ENCODE measurements around the gene MSLN. TPM values are rescaled to one million over a fixed set of nuclear protein-coding genes. Genes with fewer than 3 reads are reported as not detected.

Gene MSLN
- total RNA-seq, 6 experiments from 2014 or later = 0.17 to 0.61 (median 0.36) TPM

DNA sequence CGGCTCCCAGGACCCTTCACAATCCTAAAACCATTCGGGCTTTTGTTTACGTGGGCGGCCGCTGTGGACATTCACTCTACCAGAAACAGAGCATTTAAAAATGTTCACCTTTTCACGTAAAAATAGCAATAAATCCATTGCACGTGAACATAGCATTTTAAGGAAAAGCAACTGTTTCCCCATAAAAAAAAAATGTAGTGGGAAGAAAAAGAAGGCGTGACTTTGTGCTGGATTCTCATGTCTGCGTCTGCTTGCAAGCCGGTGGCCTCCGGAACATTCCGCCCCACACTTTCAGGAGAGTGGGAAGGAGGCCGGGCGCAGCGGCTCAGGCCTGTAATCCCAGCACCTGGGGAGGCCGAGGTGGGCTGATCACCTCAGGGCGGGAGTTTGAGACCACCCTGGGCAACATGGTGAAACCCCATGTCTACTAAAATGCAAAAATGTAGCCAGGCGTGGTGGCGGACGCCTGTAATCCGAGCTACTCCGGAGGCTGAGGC lies 53.4 kb downstream of the MSLN start:
- peaks cover 1% of the 10 kb centered on the region; the same call in 1 of the 2 replicates for H3K27me3 Mint-ChIP-seq (ENCODE audit: insufficient read depth)
- H3K27ac Mint-ChIP-seq = peak overlapping the region; percentile 60; the same call in 1 of the 2 replicates
- H3K4me3 Mint-ChIP-seq = peak overlapping the region; percentile 74
- peaks cover 22% of the 10 kb centered on the region for H3K4me1 Mint-ChIP-seq (ENCODE audit: low read depth)
- no peaks in the 10 kb centered on the region for H3K9me3 Mint-ChIP-seq
- TF ChIP-seq, protein P1, sequence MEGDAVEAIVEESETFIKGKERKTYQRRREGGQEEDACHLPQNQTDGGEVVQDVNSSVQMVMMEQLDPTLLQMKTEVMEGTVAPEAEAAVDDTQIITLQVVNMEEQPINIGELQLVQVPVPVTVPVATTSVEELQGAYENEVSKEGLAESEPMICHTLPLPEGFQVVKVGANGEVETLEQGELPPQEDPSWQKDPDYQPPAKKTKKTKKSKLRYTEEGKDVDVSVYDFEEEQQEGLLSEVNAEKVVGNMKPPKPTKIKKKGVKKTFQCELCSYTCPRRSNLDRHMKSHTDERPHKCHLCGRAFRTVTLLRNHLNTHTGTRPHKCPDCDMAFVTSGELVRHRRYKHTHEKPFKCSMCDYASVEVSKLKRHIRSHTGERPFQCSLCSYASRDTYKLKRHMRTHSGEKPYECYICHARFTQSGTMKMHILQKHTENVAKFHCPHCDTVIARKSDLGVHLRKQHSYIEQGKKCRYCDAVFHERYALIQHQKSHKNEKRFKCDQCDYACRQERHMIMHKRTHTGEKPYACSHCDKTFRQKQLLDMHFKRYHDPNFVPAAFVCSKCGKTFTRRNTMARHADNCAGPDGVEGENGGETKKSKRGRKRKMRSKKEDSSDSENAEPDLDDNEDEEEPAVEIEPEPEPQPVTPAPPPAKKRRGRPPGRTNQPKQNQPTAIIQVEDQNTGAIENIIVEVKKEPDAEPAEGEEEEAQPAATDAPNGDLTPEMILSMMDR (IDR thresholded peaks at IDR 0.05) = peak; percentile 43
- no peaks in the 10 kb centered on the region for H3K36me3 Mint-ChIP-seq (ENCODE audit: low read depth)
- peak; percentile 2 for DNase-seq

DNA sequence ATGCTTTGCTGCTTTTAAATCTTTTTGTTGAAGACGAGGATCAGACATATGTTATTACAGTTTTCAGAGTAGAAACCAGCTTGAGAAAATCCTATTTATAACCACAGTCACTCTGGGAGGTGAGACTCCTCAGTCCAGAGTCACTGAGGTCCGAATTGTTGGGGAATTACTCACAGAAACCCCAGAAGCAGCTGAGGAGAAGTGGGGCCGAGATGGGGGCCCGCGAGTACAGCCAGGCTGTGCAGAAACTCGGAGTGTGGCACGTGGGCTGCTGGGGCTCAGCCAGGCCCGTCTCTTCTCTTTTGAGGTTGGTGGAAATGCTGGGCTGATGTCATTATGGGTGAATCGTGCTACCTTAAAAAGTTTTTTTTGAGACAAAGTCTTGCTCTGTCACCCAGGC lies 54.4 kb downstream of the MSLN start:
- H3K36me3 Mint-ChIP-seq (ENCODE audit: low read depth) = no peaks in the 10 kb centered on the region
- TF ChIP-seq, protein P1 (IDR thresholded peaks at IDR 0.05) = no peak
- H3K4me1 Mint-ChIP-seq (ENCODE audit: low read depth) = peaks cover 22% of the 10 kb centered on the region
- peak overlapping the region; percentile 49 for H3K4me3 Mint-ChIP-seq
- H3K27ac Mint-ChIP-seq = peak overlapping the region; percentile 77
- peak; percentile 84 for DNase-seq
- no peaks in the 10 kb centered on the region for H3K9me3 Mint-ChIP-seq
- peaks cover 2% of the 10 kb centered on the region; the same call in 1 of the 2 replicates for H3K27me3 Mint-ChIP-seq (ENCODE audit: insufficient read depth)

DNA sequence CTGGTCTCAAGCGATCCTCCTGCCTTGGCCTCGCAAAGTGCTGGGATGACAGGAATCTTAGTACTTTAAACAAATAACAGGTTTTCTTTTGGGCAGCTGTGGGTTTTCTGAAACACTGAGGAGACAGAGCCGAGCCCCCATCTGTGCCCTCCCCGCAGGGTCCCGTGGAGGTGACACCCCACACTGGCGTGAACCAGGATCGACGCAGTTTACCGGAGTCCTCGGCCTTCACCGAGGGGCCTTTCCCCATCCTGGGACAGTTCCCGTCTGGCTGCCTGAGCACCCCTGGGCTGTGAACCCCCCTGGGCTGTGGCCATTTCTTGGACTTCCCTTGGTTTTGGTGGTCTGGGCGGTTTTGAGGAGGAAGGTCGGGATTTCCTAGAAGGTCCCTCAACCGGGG lies 55.3 kb downstream of the MSLN start:
- no peak for DNase-seq
- H3K27me3 Mint-ChIP-seq (ENCODE audit: insufficient read depth) = peaks cover 2% of the 10 kb centered on the region; the same call in 1 of the 2 replicates
- H3K4me3 Mint-ChIP-seq = no peak overlapping the region
- TF ChIP-seq, protein P1 (IDR thresholded peaks at IDR 0.05) = no peak
- H3K36me3 Mint-ChIP-seq (ENCODE audit: low read depth) = no peaks in the 10 kb centered on the region
- H3K27ac Mint-ChIP-seq = no peak overlapping the region
- H3K4me1 Mint-ChIP-seq (ENCODE audit: low read depth) = peaks cover 22% of the 10 kb centered on the region
- no peaks in the 10 kb centered on the region for H3K9me3 Mint-ChIP-seq

DNA sequence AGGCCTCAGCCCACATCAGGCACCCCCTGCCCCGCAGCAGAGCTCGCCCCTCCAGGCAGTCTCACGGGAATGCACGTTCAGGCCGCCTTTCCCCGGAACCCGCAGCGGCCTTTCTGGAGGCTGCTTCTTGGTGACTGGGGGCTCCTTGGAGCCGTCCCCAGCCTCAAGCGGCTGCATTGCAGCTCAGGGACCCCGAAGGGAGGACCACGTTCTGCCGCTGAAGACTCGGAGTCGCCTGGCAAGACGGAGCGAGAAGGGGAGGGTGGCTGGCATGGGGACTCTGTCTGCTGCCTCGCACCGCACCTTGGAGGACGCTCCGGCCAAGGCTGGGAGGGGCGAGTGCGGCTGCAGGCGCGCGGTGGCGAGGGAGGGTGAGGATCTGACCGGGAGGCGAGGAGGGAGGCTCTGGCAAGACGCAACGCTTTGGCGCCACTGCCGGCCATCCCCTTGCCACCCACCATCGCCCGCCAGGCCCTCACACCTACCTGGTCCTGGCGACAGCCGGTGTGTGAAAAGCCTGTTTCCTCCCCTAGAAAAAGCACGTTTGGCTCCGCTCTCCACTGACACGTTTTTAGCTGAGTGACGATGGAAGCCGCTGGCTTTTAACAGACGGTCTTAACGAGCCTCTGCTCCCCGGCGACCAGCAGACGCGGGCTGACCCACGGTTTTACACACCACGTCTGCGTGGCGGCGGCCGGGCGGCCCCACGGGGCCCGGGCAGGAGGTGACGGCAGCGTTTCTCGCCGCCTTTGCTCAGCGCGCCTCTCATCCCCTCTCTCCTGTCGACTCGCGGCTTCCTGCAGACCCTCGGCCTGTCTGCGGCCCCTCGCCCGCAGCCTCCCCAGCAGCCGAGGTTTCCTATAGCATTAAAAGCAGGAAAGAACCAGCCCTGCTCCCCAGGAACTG lies 56.7 kb downstream of the MSLN start:
- H3K27ac Mint-ChIP-seq = no peak overlapping the region
- no peak for DNase-seq
- H3K9me3 Mint-ChIP-seq = no peaks in the 10 kb centered on the region
- peaks cover 3% of the 10 kb centered on the region; the same call in 1 of the 2 replicates for H3K27me3 Mint-ChIP-seq (ENCODE audit: insufficient read depth)
- H3K4me1 Mint-ChIP-seq (ENCODE audit: low read depth) = peaks cover 22% of the 10 kb centered on the region
- TF ChIP-seq, protein P1 (IDR thresholded peaks at IDR 0.05) = no peak
- H3K4me3 Mint-ChIP-seq = no peak overlapping the region
- no peaks in the 10 kb centered on the region for H3K36me3 Mint-ChIP-seq (ENCODE audit: low read depth)

DNA sequence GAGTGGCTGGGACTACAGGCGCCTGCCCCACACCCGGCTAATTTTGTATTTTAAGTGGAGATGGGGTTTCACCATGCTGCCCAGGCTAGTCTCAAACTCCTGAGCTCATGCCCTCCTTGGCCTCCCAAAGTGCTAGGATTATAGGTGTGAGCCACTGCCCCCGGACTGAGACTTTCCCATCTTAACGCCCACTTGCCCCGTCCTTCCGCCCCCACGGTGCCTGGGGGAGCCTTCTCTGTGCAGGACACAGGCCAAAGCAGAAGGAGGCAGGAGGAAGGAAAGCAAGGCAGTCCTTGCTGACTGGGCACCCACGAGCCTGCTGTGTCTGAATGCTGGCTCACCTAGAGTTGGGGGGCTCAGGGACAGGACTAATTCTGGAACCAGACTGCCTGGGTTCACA lies 57.6 kb downstream of the MSLN start:
- DNase-seq = no peak
- no peak overlapping the region for H3K27ac Mint-ChIP-seq
- peaks cover 22% of the 10 kb centered on the region for H3K4me1 Mint-ChIP-seq (ENCODE audit: low read depth)
- no peaks in the 10 kb centered on the region for H3K36me3 Mint-ChIP-seq (ENCODE audit: low read depth)
- TF ChIP-seq, protein P1 (IDR thresholded peaks at IDR 0.05) = no peak
- peaks cover 4% of the 10 kb centered on the region; the same call in 1 of the 2 replicates for H3K27me3 Mint-ChIP-seq (ENCODE audit: insufficient read depth)
- no peak overlapping the region for H3K4me3 Mint-ChIP-seq
- H3K9me3 Mint-ChIP-seq = no peaks in the 10 kb centered on the region

Small RNAs within 50 kb of the gene (microRNA-seq; reads per million reads assigned to microRNA genes)
- gene MIR662 = not detected

Other genes starting within 250 kb of the MSLN start
- gene CAPN15, start 233.0 kb upstream of the MSLN start, total RNA-seq (2021; fragmentation: NEBNext Ultra II Directional; extraction: Animal tissue kit (Norgen Biotek cat#: 25700)) = 10 to 100 TPM; 35.3 to 41.4 (median 40.2) TPM
- not detected for gene PRR35, start 200.3 kb upstream of the MSLN start, total RNA-seq (2021; fragmentation: NEBNext Ultra II Directional; extraction: Animal tissue kit (Norgen Biotek cat#: 25700))
- under 1 TPM in 5 of 6 experiments, not detected in 1; 0.24 to 0.58 (median 0.28) TPM for gene NHLRC4, start 193.7 kb upstream of the MSLN start, total RNA-seq (2021; fragmentation: NEBNext Ultra II Directional; extraction: Animal tissue kit (Norgen Biotek cat#: 25700))
- gene PIGQ, start 190.8 kb upstream of the MSLN start, total RNA-seq (2021; fragmentation: NEBNext Ultra II Directional; extraction: Animal tissue kit (Norgen Biotek cat#: 25700)) = 10 to 100 TPM; 30.4 to 39.5 (median 35.4) TPM
- gene RAB40C, start 170.7 kb upstream of the MSLN start, total RNA-seq (2021; fragmentation: NEBNext Ultra II Directional; extraction: Animal tissue kit (Norgen Biotek cat#: 25700)) = 10 to 100 TPM; 11.3 to 14.8 (median 12.2) TPM
- gene WFIKKN1, start 129.7 kb upstream of the MSLN start, total RNA-seq (2021; fragmentation: NEBNext Ultra II Directional; extraction: Animal tissue kit (Norgen Biotek cat#: 25700)) = under 1 TPM in 2 of 6 experiments, not detected in 4; 0.02 to 0.14 TPM
- 100 to 1,000 TPM in 5 of 6 experiments, 10 to 100 TPM in 1; 91.6 to 115 (median 105) TPM for gene METTL26, start 124.4 kb upstream of the MSLN start, total RNA-seq (2021; fragmentation: NEBNext Ultra II Directional; extraction: Animal tissue kit (Norgen Biotek cat#: 25700))
- 10 to 100 TPM; 18.8 to 30.8 (median 24.2) TPM for gene MCRIP2, start 118.9 kb upstream of the MSLN start, total RNA-seq (2021; fragmentation: NEBNext Ultra II Directional; extraction: Animal tissue kit (Norgen Biotek cat#: 25700))
- gene WDR90, start 111.4 kb upstream of the MSLN start, total RNA-seq (2021; fragmentation: NEBNext Ultra II Directional; extraction: Animal tissue kit (Norgen Biotek cat#: 25700)) = 10 to 100 TPM; 11.6 to 19.0 (median 17.7) TPM
- gene RHOT2, start 92.6 kb upstream of the MSLN start, total RNA-seq (2021; fragmentation: NEBNext Ultra II Directional; extraction: Animal tissue kit (Norgen Biotek cat#: 25700)) = 10 to 100 TPM; 73.9 to 93.4 (median 84.8) TPM
- gene RHBDL1, start 85.1 kb upstream of the MSLN start, total RNA-seq (2021; fragmentation: NEBNext Ultra II Directional; extraction: Animal tissue kit (Norgen Biotek cat#: 25700)) = 1 to 10 TPM; 1.4 to 2.3 (median 1.7) TPM
- 100 to 1,000 TPM; 128 to 161 (median 141) TPM for gene STUB1, start 80.3 kb upstream of the MSLN start, total RNA-seq (2021; fragmentation: NEBNext Ultra II Directional; extraction: Animal tissue kit (Norgen Biotek cat#: 25700))
- gene JMJD8, start 76.4 kb upstream of the MSLN start, total RNA-seq (2021; fragmentation: NEBNext Ultra II Directional; extraction: Animal tissue kit (Norgen Biotek cat#: 25700)) = 10 to 100 TPM in 2 of 6 experiments, 1 to 10 TPM in 4; 7.6 to 10.6 (median 9.3) TPM
- 1 to 10 TPM; 8.1 to 9.9 (median 8.7) TPM for gene WDR24, start 70.3 kb upstream of the MSLN start, total RNA-seq (2021; fragmentation: NEBNext Ultra II Directional; extraction: Animal tissue kit (Norgen Biotek cat#: 25700))
- gene FBXL16, start 54.9 kb upstream of the MSLN start, total RNA-seq (2021; fragmentation: NEBNext Ultra II Directional; extraction: Animal tissue kit (Norgen Biotek cat#: 25700)) = under 1 TPM in 1 of 6 experiments, not detected in 5; 0.05 TPM
- gene METRN, start 45.6 kb upstream of the MSLN start, total RNA-seq (2021; fragmentation: NEBNext Ultra II Directional; extraction: Animal tissue kit (Norgen Biotek cat#: 25700)) = 100 to 1,000 TPM in 1 of 6 experiments, 10 to 100 TPM in 5; 61.5 to 103 (median 70.4) TPM
- 10 to 100 TPM; 50.1 to 57.7 (median 54.7) TPM for gene ANTKMT, start 39.6 kb upstream of the MSLN start, total RNA-seq (2021; fragmentation: NEBNext Ultra II Directional; extraction: Animal tissue kit (Norgen Biotek cat#: 25700))
- 1 to 10 TPM; 2.2 to 4.1 (median 3.4) TPM for gene CCDC78, start 34.3 kb upstream of the MSLN start, total RNA-seq (2021; fragmentation: NEBNext Ultra II Directional; extraction: Animal tissue kit (Norgen Biotek cat#: 25700))
- 10 to 100 TPM; 11.4 to 16.6 (median 14.1) TPM for gene HAGHL, start 33.6 kb upstream of the MSLN start, total RNA-seq (2021; fragmentation: NEBNext Ultra II Directional; extraction: Animal tissue kit (Norgen Biotek cat#: 25700))
- gene CIAO3, start 19.7 kb upstream of the MSLN start, total RNA-seq (2021; fragmentation: NEBNext Ultra II Directional; extraction: Animal tissue kit (Norgen Biotek cat#: 25700)) = 10 to 100 TPM; 16.9 to 20.5 (median 18.0) TPM
- gene RPUSD1, start 27.6 kb downstream of the MSLN start, total RNA-seq (2021; fragmentation: NEBNext Ultra II Directional; extraction: Animal tissue kit (Norgen Biotek cat#: 25700)) = 10 to 100 TPM; 23.8 to 32.8 (median 25.8) TPM
- 10 to 100 TPM; 15.2 to 31.7 (median 26.0) TPM for gene CHTF18, start 27.9 kb downstream of the MSLN start, total RNA-seq (2021; fragmentation: NEBNext Ultra II Directional; extraction: Animal tissue kit (Norgen Biotek cat#: 25700))
- gene GNG13, start 40.0 kb downstream of the MSLN start, total RNA-seq (2021; fragmentation: NEBNext Ultra II Directional; extraction: Animal tissue kit (Norgen Biotek cat#: 25700)) = not detected
- 10 to 100 TPM; 10.9 to 19.3 (median 14.2) TPM for gene LMF1, start 210.2 kb downstream of the MSLN start, total RNA-seq (2021; fragmentation: NEBNext Ultra II Directional; extraction: Animal tissue kit (Norgen Biotek cat#: 25700))
- gene SOX8, start 221.0 kb downstream of the MSLN start, total RNA-seq (2021; fragmentation: NEBNext Ultra II Directional; extraction: Animal tissue kit (Norgen Biotek cat#: 25700)) = under 1 TPM in 2 of 6 experiments, not detected in 4; 0.05 to 0.07 TPM

All from HFFc6 (cell line).